HL-60 (cell line): ENCODE results near the gene KDM4C.

Experiments
- CTCF ChIP-seq: IDR thresholded peaks from one replicate; pipeline ENCODE4 v1.5.1; 2011; ENCODE audit warnings: low read length, control low read depth, inconsistent platforms; ENCODE audit not compliant: insufficient read depth
- GABPA ChIP-seq: IDR thresholded peaks from 2 replicates; pipeline ENCODE4 v1.6.1; 2012; ENCODE audit warnings: low read depth
- POLR2AphosphoS5 ChIP-seq: IDR thresholded peaks from 2 replicates; pipeline ENCODE4 v1.6.1; 2012; ENCODE audit warnings: low read depth
- REST ChIP-seq: IDR thresholded peaks from 2 replicates; pipeline ENCODE4 v1.6.1; 2012; ENCODE audit warnings: low read depth; ENCODE audit not compliant: insufficient replicate concordance
- SPI1 ChIP-seq: IDR thresholded peaks from 2 replicates; pipeline ENCODE4 v1.6.1; 2012; ENCODE audit warnings: low read depth, mild to moderate bottlenecking, borderline replicate concordance

DNA sequence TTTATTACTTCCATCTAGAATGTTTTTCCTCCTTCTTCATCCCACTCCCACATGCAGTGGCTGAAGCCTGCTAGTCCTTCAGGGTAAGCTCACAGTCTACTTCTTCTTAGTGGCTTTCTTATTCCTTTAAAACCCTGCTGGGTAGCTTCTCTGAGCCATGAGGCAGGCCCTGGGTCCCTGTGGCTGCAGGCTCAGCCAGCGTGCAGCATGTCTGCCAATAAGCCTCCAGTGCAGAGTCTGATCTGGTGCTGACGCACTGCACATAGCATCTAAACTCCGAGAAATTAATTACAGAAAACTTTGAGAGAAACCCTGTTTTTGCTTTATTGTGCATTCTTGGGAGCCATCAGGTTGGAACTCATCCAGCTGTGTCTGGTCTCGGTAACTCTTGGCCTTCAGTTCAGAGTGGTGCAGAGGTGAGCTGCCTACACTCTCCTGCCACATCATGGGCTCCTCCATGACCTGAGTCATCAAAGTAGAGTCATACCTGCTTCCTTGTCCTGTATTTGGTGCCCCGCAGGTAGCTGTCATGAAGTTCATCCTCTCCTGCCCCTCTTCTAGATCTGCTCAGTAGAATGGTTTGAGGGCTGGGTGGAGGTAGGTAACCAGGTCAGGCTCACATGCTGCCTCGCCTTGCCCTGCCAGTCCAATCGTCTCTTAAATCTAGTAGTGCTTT is 339.4 kb downstream of the KDM4C start:
- no peak for TF ChIP-seq CTCF
- no peak for TF ChIP-seq REST
- TF ChIP-seq POLR2AphosphoS5: no peak
- no peak for TF ChIP-seq GABPA
- no peak for TF ChIP-seq SPI1
